ENCODE data around the gene GOLT1A. TPM values are rescaled to one million over a fixed set of nuclear protein-coding genes. Genes with fewer than 3 reads are reported as not detected.

The GOLT1A gene
- total RNA-seq, 1 donor from 2014 or later, result 0.50 TPM

GRCh38 chr1:204255225-204255624 lies 41.4 kb upstream of the GOLT1A start:
- Histone ChIP-seq H2AFZ (ENCODE audit: low read depth, low read length) (no peak overlapping the region), H3K9me3 (ENCODE audit: insufficient read depth, low read depth, low read length) (no peaks in the 10 kb centered on the region), H3K4me2 (ENCODE audit: low read length) (no peak overlapping the region), H3K9ac (ENCODE audit: low read length) (no peak overlapping the region), H3K4me1 (ENCODE audit: insufficient read depth, low read length) (peaks cover 7% of the 10 kb centered on the region), H3K27ac (ENCODE audit: low read depth, low read length) (no peak overlapping the region), H3K79me2 (ENCODE audit: insufficient read depth, low read length) (no peaks in the 10 kb centered on the region), H4K20me1 (ENCODE audit: insufficient read depth, low read length) (no peaks in the 10 kb centered on the region), H3K4me3 (ENCODE audit: insufficient read depth, low read depth, low read length) (no peak overlapping the region), H3K27me3 (ENCODE audit: insufficient read depth, low read length) (no peaks in the 10 kb centered on the region), H3K36me3 (ENCODE audit: insufficient read depth, low read length) (no peaks in the 10 kb centered on the region)
- Mint-ChIP-seq H3K4me1 (ENCODE audit: low read depth, unreplicated experiment) (peaks cover 13% of the 10 kb centered on the region), H3K4me3 (ENCODE audit: unreplicated experiment) (no peak overlapping the region), H3K36me3 (ENCODE audit: low read depth, unreplicated experiment) (no peaks in the 10 kb centered on the region), H3K9me3 (ENCODE audit: unreplicated experiment) (no peaks in the 10 kb centered on the region), H3K27ac (ENCODE audit: unreplicated experiment) (no peak overlapping the region), H3K27me3 (ENCODE audit: low read depth, unreplicated experiment) (peaks cover 35% of the 10 kb centered on the region)
- DNase-seq (ENCODE audit: low read depth) (no peak), FAIRE-seq (no peak)
- TF ChIP-seq CTCF (IDR thresholded peaks at IDR 0.05; ENCODE audit: insufficient read depth, low read depth, low read length) (no peak), EZH2 (IDR thresholded peaks at IDR 0.05; ENCODE audit: insufficient read depth, low read length) (no peak)

- no peak for FAIRE-seq
- peaks cover 2% of the 10 kb centered on the region for H3K27me3 ChIP-seq (ENCODE audit: insufficient read depth, low read length)
- no peaks in the 10 kb centered on the region for H4K20me1 ChIP-seq (ENCODE audit: insufficient read depth, low read length)
- H3K9me3 ChIP-seq (ENCODE audit: insufficient read depth, low read depth, low read length), result no peaks in the 10 kb centered on the region
- H3K79me2 ChIP-seq (ENCODE audit: insufficient read depth, low read length), result no peaks in the 10 kb centered on the region
- peaks cover 15% of the 10 kb centered on the region for H3K4me1 Mint-ChIP-seq (ENCODE audit: low read depth, unreplicated experiment)
- H3K27ac Mint-ChIP-seq (ENCODE audit: unreplicated experiment), result no peak overlapping the region
- H3K9ac ChIP-seq (ENCODE audit: low read length), result no peak overlapping the region
- no peak overlapping the region for H3K4me3 Mint-ChIP-seq (ENCODE audit: unreplicated experiment)
- no peaks in the 10 kb centered on the region for H3K9me3 Mint-ChIP-seq (ENCODE audit: unreplicated experiment)
- H3K4me2 ChIP-seq (ENCODE audit: low read length), result no peak overlapping the region
- no peak overlapping the region for H2AFZ ChIP-seq (ENCODE audit: low read depth, low read length)
- no peak overlapping the region for H3K4me3 ChIP-seq (ENCODE audit: insufficient read depth, low read depth, low read length)
- TF ChIP-seq CTCF (IDR thresholded peaks at IDR 0.05; ENCODE audit: insufficient read depth, low read depth, low read length), result no peak
- TF ChIP-seq EZH2 (IDR thresholded peaks at IDR 0.05; ENCODE audit: insufficient read depth, low read length), result no peak
- no peak for DNase-seq (ENCODE audit: low read depth)
- H3K27me3 Mint-ChIP-seq (ENCODE audit: low read depth, unreplicated experiment), result peaks cover 40% of the 10 kb centered on the region
- H3K27ac ChIP-seq (ENCODE audit: low read depth, low read length), result no peak overlapping the region
- H3K4me1 ChIP-seq (ENCODE audit: insufficient read depth, low read length), result peaks cover 7% of the 10 kb centered on the region
- no peaks in the 10 kb centered on the region for H3K36me3 ChIP-seq (ENCODE audit: insufficient read depth, low read length)
- no peaks in the 10 kb centered on the region for H3K36me3 Mint-ChIP-seq (ENCODE audit: low read depth, unreplicated experiment)
These were observed 40.4 kb upstream of the GOLT1A start for GRCh38 chr1:204254031-204254661.

GRCh38 chr1:204251926-204252689 lies 38.3 kb upstream of the GOLT1A start:
- H3K79me2 ChIP-seq (ENCODE audit: insufficient read depth, low read length), result no peaks in the 10 kb centered on the region
- H3K27me3 ChIP-seq (ENCODE audit: insufficient read depth, low read length), result peaks cover 4% of the 10 kb centered on the region
- Mint-ChIP-seq H3K4me3 (ENCODE audit: unreplicated experiment) (no peak overlapping the region), H3K4me1 (ENCODE audit: low read depth, unreplicated experiment) (peaks cover 15% of the 10 kb centered on the region), H3K27ac (ENCODE audit: unreplicated experiment) (no peak overlapping the region), H3K27me3 (ENCODE audit: low read depth, unreplicated experiment) (peaks cover 47% of the 10 kb centered on the region), H3K36me3 (ENCODE audit: low read depth, unreplicated experiment) (no peaks in the 10 kb centered on the region), H3K9me3 (ENCODE audit: unreplicated experiment) (no peaks in the 10 kb centered on the region)
- FAIRE-seq (no peak), DNase-seq (ENCODE audit: low read depth) (no peak)
- no peaks in the 10 kb centered on the region for H3K9me3 ChIP-seq (ENCODE audit: insufficient read depth, low read depth, low read length)
- TF ChIP-seq EZH2 (IDR thresholded peaks at IDR 0.05; ENCODE audit: insufficient read depth, low read length) (no peak), CTCF (IDR thresholded peaks at IDR 0.05; ENCODE audit: insufficient read depth, low read depth, low read length) (no peak)
- H4K20me1 ChIP-seq (ENCODE audit: insufficient read depth, low read length), result no peaks in the 10 kb centered on the region
- no peaks in the 10 kb centered on the region for H3K36me3 ChIP-seq (ENCODE audit: insufficient read depth, low read length)
- H3K4me1 ChIP-seq (ENCODE audit: insufficient read depth, low read length), result peaks cover 7% of the 10 kb centered on the region
- H3K4me2 ChIP-seq (ENCODE audit: low read length), result no peak overlapping the region
- no peak overlapping the region for H3K9ac ChIP-seq (ENCODE audit: low read length)
- H3K4me3 ChIP-seq (ENCODE audit: insufficient read depth, low read depth, low read length), result no peak overlapping the region
- H3K27ac ChIP-seq (ENCODE audit: low read depth, low read length), result no peak overlapping the region
- H2AFZ ChIP-seq (ENCODE audit: low read depth, low read length), result no peak overlapping the region

Data from astrocyte (in vitro differentiated cells and primary cell).